Right renal cortex interstitium (tissue), 3 donors: Measurements from ENCODE around the gene HIPK4. TPM values are rescaled to one million over a fixed set of nuclear protein-coding genes. Genes with fewer than 3 reads are reported as not detected.
A peak's percentile ranks its signal among the peaks of the same experiment; 100 is the strongest.
"Not testable (repeated sequence)": the region's sequence is repeated elsewhere in the genome, so short reads cannot be mapped to it uniquely, and the experiment has no call there.

ENCODE experiments used
- DNase-seq, 3 donors: peaks; one replicate each; pipeline ENCODE4 v3.0.0-alpha.2; 2013; ENCODE audit warnings: low read depth in 3 of 3, low spot score in 2 of 3
- polyA plus RNA-seq, 3 donors: library from polyadenylated mRNA; unstranded; fragments of 120-200 nt; gene quantifications; one replicate each; pipeline ENCODE4 v1.2.1, GENCODE V29; 2013; ENCODE audit not compliant: insufficient read length in 3 of 3

The HIPK4 gene
- under 1 TPM; 0.04 to 0.16 (median 0.07) TPM for polyA plus RNA-seq

- DNase-seq = no peak
These were observed at the start of gene HIPK4 for GRCh38 chr19:40390084-40390742. HIPK4 (minus strand) TSS chr19:40390181; CDS start chr19:40389902, 279 bp downstream.

DNA sequence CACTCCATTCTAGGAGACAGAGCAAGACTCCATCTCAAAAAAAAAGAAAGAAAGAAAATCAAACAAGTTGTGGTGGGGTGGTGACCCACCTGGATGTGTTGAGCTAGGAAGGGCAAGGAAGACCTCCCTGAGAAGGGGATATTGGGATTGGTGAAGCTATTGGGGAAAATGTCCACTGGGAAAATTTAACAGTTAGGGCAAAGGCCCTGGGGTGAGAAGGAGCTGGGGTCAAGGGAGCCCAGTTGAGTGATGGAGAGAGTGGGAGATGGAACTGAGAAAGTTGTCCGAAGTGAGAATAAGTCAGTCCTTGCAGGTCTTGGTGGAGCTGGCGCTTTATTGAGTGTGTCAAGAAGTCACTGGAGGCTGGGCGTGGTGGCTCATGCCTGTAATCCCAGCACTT lies 48.3 kb upstream of the HIPK4 start:
- DNase-seq = no peak

DNA sequence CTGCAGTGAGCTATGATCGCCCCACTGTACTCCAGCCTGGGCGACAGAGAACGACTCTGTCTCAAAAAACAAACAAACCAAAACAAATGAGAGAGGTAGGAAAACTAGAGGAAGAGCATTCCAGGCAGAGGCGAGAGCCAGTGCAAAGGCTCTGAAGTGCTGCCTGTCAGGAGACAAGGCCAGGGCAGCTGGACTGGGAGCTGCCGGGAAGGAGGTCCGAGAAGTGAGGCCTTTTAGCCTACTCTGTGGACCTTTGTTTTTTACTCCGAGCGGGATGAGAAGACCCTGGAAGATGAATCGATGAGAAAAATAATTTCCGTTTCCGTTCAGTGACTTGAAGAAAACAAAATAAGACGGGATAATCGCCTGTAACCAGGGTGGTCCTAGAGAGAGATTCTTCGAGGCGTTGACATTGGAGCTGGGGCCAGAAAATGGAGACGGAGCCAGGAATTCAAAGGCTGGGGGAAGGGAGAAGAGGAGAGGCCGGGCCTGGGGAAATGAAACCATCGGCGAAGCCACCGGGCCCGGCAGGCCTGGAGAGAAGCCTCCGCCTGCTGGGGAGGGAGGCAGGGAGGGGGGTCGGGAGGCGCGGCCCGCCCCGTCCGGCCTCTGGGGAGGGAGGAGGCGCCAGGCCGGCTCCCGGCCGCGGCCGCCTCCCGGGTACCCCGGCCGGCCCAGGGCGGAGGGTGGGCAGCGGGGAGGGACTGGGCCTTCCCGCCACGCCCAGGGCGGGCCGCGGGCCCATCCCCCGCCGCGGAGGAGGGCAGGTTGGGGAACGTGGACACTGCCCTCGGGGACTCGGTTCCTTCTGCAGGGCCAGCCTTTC lies 43.6 kb upstream of the HIPK4 start:
- peak in 1 of 3 donors; percentile 86 for DNase-seq

DNA sequence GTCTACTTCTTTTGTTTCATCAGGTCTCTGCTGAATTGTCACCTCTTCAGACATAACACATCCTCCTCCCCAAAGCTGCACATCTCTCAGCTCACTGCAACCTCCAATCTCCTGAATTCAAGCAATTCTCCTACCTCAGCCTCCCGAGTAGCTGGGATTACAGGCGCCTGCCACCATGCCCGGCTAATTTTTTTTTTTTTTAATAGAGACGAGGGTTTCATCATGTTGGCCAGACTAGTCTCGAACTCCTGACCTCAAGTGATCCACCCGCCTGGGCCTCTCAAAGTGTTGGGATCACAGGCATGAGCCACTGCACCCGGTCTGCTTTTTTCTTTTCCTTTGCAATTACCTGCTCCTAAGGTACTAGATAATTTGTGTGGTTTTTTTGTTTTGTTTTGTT lies 42.8 kb upstream of the HIPK4 start:
- not testable (repeated sequence) for DNase-seq

DNA sequence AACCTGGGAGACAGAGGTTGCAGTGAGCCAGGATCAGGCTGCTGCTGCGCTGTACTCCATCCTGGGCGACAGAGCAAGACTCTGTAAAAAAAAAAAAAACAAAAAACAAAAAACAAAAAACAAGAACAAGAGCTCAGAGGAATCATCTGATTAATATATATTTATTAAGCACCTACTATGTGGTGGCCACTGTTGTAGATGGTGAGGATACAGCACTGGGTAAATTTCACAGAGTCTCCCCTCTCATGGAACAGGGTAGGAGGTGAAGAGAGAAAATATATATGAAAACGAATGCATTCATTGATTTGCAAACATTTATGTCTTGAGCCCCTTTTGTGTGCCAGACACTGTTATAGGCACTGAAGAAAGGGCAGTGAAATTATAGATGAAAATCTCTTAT lies 41.7 kb upstream of the HIPK4 start:
- no peak for DNase-seq

DNA sequence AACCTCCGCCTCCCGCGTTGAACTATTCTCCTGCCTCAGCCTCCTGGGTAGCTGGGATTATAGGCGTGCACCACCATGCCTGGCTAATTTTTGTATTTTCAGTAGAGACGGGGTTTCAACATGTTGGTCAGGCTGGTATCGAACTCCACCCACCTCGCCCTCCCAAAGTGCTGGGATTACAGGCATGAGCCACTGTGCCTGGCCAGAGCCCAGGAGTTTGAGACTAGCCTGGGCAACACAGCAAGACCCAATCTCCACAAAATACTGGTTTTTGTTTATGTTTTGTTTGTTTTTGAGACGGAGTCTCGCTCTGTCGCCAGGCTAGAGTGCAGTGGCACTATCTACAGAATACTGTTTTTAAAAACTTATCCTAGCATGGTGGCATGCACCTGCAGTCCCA lies 40.3 kb upstream of the HIPK4 start:
- DNase-seq = not testable (repeated sequence)

- DNase-seq = not testable (repeated sequence)
These were observed 38.2 kb upstream of the HIPK4 start for GRCh38 chr19:40428197-40428596.

- DNase-seq = peak; percentile 97 to 100 (median 98)
These were observed 35.7 kb upstream of the HIPK4 start, which contains the start of gene SERTAD1 for GRCh38 chr19:40425450-40426287. SERTAD1 (minus strand) TSS chr19:40425992; CDS start chr19:40423546, 2,446 bp downstream.

- no peak for DNase-seq
These were observed 34.9 kb upstream of the HIPK4 start for GRCh38 chr19:40424637-40425449.

- no peak for DNase-seq
These were observed 34.0 kb upstream of the HIPK4 start for GRCh38 chr19:40423938-40424337.

DNA sequence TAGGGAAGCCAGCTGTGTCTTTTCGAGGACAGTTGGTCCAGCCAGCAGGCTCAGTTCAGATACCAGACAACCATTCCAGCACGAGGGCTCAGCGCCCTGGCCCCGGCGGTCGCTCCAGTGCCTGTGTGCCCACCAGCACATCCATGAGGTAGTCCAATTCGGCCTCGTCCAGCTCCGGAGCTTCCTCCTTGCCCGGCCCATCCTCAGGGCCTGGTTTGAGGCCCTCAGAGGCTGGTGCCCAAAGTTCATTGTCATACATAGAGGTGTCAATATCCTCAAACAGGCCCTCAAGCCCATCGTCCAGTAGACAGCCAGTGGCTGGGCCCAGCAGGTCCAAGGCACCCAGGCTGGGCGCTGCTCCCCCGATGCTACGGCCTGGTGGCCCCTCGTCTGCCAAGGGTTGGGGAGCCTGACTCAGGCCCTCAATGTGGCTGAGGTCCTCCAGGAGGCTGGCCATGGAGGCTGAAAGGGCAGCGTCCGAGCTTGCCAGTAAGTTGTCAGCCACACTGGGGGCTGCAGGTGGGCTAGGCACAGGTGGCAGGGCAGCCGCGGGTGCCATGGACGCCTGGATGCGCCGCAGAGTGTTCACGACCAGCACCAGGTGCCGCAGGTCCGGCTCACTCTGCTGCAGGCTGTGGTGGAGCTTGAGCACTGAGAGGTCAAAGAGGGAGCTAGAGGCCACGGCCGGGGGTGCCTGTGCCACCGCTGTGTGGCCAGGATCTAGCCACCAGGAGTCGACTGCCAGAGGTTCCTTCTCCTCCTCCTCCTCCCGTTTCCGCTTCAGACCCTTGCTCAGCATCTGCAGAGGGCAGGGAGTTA lies 33.0 kb upstream of the HIPK4 start:
- DNase-seq = no peak

DNA sequence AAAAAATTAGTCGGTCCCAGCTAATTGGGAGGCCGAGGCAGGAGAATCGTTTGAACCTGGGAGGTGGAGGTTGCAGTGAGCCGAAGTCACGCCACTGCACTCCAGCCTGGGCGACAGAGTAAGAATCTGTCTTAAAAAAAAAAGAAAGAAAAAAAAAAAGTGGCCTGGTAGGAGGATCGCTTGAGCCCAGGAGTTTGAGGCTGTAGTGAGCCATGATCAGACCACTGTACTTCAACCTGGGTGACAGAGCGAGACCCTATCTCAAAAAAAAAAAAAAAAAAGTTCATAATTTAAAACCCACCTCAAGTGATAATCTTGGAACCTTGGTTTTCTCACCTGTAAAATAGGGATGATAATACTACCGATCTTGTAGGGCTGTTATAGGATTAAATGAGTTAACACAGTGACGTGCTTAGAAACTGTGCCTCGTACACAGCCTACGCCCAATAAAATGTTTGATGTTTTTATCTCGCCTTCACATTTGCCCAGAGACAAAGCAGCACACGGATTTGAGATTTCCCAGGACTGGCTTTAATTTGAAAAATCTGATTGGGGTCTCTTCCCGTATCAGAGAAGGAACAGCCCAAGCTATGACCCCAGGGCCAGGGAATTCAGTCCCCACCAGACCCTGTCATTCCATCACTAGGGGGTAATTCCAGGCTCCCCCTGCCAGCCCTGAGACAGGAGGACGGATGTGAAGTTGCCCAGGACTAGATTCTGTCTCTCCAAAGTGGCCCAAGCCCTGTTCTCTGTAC lies 32.2 kb upstream of the HIPK4 start:
- DNase-seq = no peak

DNA sequence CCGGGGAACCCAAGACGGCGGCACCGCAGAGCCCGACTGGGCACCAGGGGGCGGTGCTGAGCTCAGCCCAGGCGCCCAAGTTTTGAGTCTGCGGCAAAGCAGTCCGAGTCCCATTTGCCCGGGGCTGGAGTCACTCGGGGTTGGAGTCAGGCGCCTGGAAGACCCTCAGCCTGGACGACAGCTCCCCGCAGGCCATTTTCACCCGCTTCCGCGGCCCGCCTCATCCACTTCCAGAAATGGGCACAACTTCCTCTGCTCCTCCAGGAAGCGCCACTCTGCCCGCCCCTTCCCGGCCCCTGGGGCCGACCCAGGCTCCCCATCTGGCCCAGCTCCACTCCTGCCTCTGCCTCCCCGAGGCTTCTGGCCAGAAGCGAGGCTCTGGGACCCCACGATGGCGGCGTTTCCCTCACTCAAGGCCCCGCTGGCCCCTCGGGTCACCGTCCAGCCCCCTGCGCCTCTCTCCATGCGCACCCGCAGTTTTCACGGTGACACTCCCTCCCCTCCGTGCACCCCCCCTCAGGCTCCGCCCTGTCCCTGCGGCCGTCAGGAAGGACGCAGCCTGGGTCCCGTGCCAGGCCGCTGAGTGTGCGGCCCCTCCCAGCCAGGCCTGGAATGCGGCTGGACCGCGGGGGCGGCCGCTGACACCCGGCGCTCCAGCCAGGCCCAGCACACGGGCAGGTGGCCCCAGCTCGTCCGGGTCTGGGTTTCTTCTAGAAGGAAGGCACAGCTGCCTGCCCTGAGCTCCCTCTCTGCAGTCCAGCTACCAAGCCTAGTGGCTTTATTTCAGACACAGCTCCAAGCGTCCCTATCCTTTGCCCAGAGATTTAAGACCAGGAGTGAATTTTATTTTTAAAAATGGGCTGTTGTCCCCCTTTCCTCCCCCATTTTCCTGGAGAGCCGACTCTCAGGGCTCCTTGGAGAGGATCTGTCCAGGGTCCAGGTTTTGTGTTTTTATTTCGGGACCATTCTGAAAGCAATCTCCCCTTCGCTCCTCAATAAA lies 31.1 kb upstream of the HIPK4 start:
- DNase-seq = peak in 1 of 3 donors; percentile 85

- DNase-seq = no peak
These were observed 30.4 kb upstream of the HIPK4 start for GRCh38 chr19:40420451-40420765.

- DNase-seq = no peak
These were observed 29.8 kb upstream of the HIPK4 start for GRCh38 chr19:40419780-40420179.

GRCh38 chr19:40419066-40419612 lies 29.2 kb upstream of the HIPK4 start:
- no peak for DNase-seq

DNA sequence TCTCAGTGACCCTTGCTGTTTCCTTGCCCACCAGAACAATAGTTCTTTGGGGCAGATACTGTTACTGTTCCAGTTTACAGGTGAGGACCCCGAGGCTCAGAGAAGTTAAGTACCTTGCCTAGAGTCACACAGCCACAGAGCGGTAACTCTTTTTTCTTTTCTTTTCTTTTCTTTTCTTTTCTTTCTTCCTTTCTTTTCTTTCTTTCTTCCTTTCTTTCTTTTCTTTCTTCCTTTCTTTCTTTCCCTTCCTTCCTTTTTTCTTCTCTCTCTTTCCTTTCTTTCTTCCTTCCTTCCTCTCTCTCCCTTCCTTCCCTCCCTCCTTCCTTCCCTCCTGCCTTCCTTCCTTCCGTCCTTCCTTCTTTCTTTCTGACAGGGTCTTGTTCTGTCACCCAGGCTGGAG lies 28.1 kb upstream of the HIPK4 start:
- DNase-seq = no peak
